Measurements from ENCODE around the gene OR10AD1.
"Not testable (repeated sequence)": the region's sequence is repeated elsewhere in the genome, so short reads cannot be mapped to it uniquely, and the experiment has no call there.

OR10AD1 gene

GRCh38 chr12:48221645-48222044, 18.6 kb upstream of the OR10AD1 start:
- Histone ChIP-seq H3K27me3 (replicated peaks; ENCODE audit: control insufficient read depth, insufficient read depth, low read length) (no peaks in the 10 kb centered on the region; the same call in 1 of the 2 replicates), H3K4me3 (replicated peaks; ENCODE audit: low read depth, low read length) (no peak overlapping the region), H3K36me3 (ENCODE audit: control insufficient read depth, insufficient read depth, low read length) (no peaks in the 10 kb centered on the region)
- no peak for TF ChIP-seq CTCF (IDR thresholded peaks at IDR 0.05; ENCODE audit: insufficient read depth, low read length, poor library complexity, severe bottlenecking)
- no peak for DNase-seq (ENCODE audit: extremely low read depth, insufficient read length)

- no peak for DNase-seq (ENCODE audit: extremely low read depth, insufficient read length)
Measured at GRCh38 chr12:48220701-48221100, 17.6 kb upstream of the OR10AD1 start.

GRCh38 chr12:48219631-48220030, 16.5 kb upstream of the OR10AD1 start:
- no peak for DNase-seq (ENCODE audit: extremely low read depth, insufficient read length)
- Histone ChIP-seq H3K4me3 (replicated peaks; ENCODE audit: low read depth, low read length) (no peak overlapping the region), H3K27me3 (replicated peaks; ENCODE audit: control insufficient read depth, insufficient read depth, low read length) (no peaks in the 10 kb centered on the region; the same call in 1 of the 2 replicates), H3K36me3 (ENCODE audit: control insufficient read depth, insufficient read depth, low read length) (no peaks in the 10 kb centered on the region)
- TF ChIP-seq CTCF (IDR thresholded peaks at IDR 0.05; ENCODE audit: insufficient read depth, low read length, poor library complexity, severe bottlenecking): no peak

More at GRCh38 chr12:48220701-48221100, 17.6 kb upstream of the OR10AD1 start:
- Histone ChIP-seq H3K4me3 (replicated peaks; ENCODE audit: low read depth, low read length) (no peak overlapping the region), H3K36me3 (ENCODE audit: control insufficient read depth, insufficient read depth, low read length) (no peaks in the 10 kb centered on the region), H3K27me3 (replicated peaks; ENCODE audit: control insufficient read depth, insufficient read depth, low read length) (no peaks in the 10 kb centered on the region; the same call in 1 of the 2 replicates)
- TF ChIP-seq CTCF (IDR thresholded peaks at IDR 0.05; ENCODE audit: insufficient read depth, low read length, poor library complexity, severe bottlenecking): no peak

GRCh38 chr12:48216785-48217184, 13.7 kb upstream of the OR10AD1 start:
- no peak for DNase-seq (ENCODE audit: extremely low read depth, insufficient read length)
- Histone ChIP-seq H3K27me3 (replicated peaks; ENCODE audit: control insufficient read depth, insufficient read depth, low read length) (no peaks in the 10 kb centered on the region; the same call in none of the 2 replicates), H3K4me3 (replicated peaks; ENCODE audit: low read depth, low read length) (no peak overlapping the region), H3K36me3 (ENCODE audit: control insufficient read depth, insufficient read depth, low read length) (no peaks in the 10 kb centered on the region)
- TF ChIP-seq CTCF (IDR thresholded peaks at IDR 0.05; ENCODE audit: insufficient read depth, low read length, poor library complexity, severe bottlenecking): no peak

- not testable (repeated sequence) for H3K27me3 ChIP-seq (replicated peaks; ENCODE audit: control insufficient read depth, insufficient read depth, low read length); H3K36me3 ChIP-seq (ENCODE audit: control insufficient read depth, insufficient read depth, low read length); DNase-seq (ENCODE audit: extremely low read depth, insufficient read length); H3K4me3 ChIP-seq (replicated peaks; ENCODE audit: low read depth, low read length)
Measured at GRCh38 chr12:48209495-48209894, 6.4 kb upstream of the OR10AD1 start.

- Histone ChIP-seq H3K36me3 (ENCODE audit: control insufficient read depth, insufficient read depth, low read length) (peaks cover 1% of the 10 kb centered on the region; the same call in 1 of the 2 replicates), H3K4me3 (replicated peaks; ENCODE audit: low read depth, low read length) (no peak overlapping the region), H3K27me3 (replicated peaks; ENCODE audit: control insufficient read depth, insufficient read depth, low read length) (no peaks in the 10 kb centered on the region)
- no peak for DNase-seq (ENCODE audit: extremely low read depth, insufficient read length)
- no peak for TF ChIP-seq CTCF (IDR thresholded peaks at IDR 0.05; ENCODE audit: insufficient read depth, low read length, poor library complexity, severe bottlenecking)
Measured at GRCh38 chr12:48202766-48203165, 326 bp downstream of the OR10AD1 start.
